Measurements from ENCODE around the gene CREBL2.

CREBL2 gene

DNA sequence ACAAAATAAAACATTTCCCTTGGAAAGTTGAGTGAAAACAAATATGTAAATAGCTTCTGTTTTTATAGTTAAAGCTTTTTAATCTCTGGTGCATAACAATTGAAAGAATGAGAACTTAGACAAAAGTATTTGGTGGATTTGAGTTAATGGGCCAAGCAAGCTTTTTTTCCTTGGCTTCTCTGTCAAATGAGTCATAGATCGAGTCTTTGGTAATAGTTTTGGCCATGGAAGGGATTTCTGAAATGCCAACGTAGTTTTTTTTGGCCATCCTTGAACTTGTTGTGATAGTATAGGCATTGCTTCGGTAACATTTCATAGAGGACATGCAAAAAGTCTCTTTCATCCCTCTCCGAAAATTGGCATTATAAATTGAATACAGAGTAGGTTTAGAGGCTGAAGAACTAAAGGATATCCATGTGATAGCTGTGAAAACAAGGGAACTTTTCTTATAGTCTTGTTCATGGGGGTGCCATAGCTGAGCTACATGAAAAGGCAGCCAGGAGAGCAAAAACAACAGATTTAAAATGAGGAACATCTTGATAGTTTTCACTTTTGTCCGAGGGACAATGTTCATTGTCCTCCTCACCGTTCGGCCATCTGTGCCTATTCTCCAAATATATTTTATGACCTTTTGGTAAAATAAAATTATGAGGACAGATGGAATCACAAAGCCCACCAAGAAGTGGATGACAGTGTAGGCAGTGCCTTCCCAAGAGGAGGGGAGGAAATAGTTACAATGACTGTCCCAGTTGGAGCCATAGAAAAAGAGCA, 49.6 kb downstream of the CREBL2 start:
- DNase-seq (ENCODE audit: insufficient read length, low spot score) (peak; percentile 23), FAIRE-seq (peak; percentile 64)
- TF ChIP-seq POLR2A (IDR thresholded peaks at IDR 0.05; ENCODE audit: low read depth, low read length): no peak

DNA sequence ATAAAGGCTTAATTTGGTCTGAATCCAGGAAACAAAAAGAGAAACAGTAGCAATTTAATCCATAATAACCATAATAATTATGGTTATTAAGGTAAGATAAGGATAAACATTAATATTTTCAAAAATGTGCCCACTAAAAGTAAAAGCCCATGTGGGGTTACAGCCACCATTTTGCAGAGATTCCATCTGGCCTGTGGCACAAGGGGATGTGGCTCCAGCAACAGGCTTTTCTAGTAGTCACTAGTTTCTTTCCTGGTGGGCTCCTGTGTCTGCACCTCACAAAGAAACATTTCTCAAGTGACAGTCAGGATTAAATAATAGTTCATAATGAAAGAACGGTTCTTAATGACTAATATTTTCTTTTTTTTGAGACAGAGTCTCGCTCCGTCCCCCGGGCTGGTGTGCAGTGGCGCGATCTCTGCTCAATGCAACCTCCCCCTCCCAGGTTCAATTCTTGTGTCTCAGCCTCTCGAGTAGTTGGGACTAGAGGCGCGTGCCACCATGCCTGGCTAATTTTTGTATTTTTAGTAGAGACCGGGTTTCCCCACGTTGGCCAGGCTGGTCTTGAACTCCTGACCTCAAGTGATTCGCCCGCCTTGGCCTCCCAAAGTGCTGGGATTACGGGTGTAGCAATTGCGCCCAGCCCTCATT, 52.1 kb downstream of the CREBL2 start:
- no peak for TF ChIP-seq POLR2A (IDR thresholded peaks at IDR 0.05; ENCODE audit: low read depth, low read length)
- DNase-seq (ENCODE audit: insufficient read length, low spot score) (no peak), FAIRE-seq (no peak)

DNA sequence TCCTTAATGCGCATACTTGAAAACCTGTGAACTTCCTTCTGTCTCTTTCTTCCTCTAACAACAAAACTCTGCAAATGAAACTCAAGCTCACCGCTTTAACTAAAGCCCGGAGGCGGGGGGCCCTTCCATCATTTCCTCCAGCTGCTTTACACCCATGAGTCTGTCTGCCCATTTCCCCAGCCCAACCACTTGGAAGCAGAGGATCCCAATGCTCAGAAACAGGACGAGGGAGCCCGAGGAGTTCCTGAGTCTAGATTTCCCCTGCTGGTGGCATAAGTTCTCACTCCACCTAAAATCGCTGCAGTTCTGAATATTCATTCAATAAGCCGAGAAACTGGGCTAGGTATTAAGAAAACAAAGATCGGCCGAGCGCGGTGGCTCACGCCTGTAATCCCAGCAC, 53.5 kb downstream of the CREBL2 start:
- no peak for DNase-seq (ENCODE audit: insufficient read length, low spot score)
- TF ChIP-seq POLR2A (IDR thresholded peaks at IDR 0.05; ENCODE audit: low read depth, low read length): no peak
- FAIRE-seq: no peak

DNA sequence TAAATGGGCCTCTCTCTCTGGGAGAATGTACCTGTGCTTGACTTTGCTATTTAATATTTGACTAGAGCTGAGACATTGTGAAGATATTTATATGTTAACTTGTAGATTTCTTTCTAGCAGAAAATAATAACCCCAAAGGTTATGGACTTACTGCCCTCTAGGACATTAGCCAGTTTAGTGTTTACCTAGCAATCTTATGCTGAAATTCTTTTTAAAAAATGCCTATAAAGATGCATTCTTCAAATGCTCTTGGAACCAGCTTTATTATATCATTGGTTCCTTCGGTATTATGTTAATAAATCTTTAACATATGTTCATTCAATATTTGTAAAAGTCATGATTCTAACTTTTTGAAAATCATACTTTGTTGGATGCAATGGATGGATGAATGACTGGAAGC, 56.3 kb downstream of the CREBL2 start:
- TF ChIP-seq POLR2A (IDR thresholded peaks at IDR 0.05; ENCODE audit: low read depth, low read length): no peak
- FAIRE-seq: no peak
- no peak for DNase-seq (ENCODE audit: insufficient read length, low spot score)

DNA sequence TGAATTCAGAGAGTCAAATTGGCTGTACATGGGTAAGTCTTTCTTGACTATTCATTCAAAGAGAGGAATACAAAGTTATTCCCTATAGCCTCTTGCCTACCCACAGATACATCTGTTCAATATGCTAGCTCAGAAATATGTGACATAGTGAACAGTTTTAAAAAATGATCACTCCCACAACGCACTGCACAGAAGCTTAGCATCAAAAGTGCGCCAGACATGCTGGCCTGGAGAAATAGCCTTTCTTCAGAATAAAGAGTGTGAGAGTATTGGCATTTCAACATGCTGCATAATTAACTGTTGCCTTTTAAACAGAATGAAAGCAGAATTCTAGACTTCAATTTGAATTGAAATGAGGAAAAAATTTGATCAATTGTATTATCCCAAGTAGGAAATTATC, 57.3 kb downstream of the CREBL2 start:
- FAIRE-seq (no peak), DNase-seq (ENCODE audit: insufficient read length, low spot score) (no peak)
- TF ChIP-seq POLR2A (IDR thresholded peaks at IDR 0.05; ENCODE audit: low read depth, low read length): no peak

DNA sequence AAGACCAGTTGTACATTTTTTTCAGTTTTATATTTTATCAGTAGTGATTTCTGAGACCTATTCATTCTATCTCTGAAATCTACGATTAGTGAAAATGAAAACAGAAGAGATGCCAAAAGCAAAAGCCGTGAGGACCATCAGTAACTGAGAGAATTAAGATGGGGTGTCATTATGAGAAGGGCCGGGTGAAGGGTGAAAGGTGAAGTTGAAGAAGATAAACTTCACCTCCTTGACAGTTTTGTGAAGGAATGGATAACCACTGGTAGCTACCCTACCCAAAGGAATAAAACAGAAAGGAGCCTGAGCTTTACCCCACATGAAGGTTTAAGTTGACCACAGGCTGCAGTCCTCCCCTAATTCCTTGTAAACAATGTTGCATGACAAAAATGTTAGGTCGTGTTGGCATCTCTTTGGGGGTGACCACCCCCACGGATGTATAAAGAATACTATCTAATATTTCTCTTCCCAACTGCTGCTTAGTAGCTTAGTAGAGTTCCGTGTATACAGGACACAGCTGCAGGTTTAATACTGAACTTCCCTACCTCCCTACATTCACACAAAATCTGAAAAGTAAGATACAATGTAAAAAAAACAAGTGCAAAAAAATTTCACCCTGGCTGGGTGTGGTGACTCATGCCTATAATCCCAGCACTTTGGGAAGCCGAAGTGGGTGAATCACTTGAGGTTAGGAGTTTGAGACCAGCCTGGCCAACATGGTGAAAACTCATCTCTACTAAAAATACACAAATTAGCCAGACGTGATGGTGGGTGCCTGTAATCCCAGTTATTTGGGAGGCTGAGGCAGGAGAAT, 60.4 kb downstream of the CREBL2 start:
- TF ChIP-seq POLR2A (IDR thresholded peaks at IDR 0.05; ENCODE audit: low read depth, low read length): no peak
- peak; percentile 86 for FAIRE-seq
- no peak for DNase-seq (ENCODE audit: insufficient read length, low spot score)

DNA sequence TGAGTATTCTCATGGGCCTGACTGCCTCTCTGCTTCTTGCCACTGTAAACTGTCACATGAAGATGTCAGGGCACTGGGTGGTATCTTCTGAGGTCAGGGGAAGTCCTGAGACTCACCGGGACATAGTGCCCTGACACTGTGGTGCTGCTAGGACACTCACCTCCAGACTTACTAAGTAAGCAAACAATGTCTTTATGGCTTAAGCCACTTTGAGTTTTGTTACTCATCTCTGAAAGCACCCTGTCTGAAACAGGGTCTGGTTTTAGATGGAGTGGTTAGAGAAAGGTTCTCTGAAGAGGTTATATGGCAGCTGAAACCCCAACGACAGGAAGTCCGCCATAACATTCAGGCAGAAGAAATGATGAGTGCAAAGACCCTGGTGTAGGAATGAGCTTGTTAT, 61.6 kb downstream of the CREBL2 start:
- DNase-seq (ENCODE audit: insufficient read length, low spot score) (no peak), FAIRE-seq (peak; percentile 74)
- TF ChIP-seq POLR2A (IDR thresholded peaks at IDR 0.05; ENCODE audit: low read depth, low read length): no peak

DNA sequence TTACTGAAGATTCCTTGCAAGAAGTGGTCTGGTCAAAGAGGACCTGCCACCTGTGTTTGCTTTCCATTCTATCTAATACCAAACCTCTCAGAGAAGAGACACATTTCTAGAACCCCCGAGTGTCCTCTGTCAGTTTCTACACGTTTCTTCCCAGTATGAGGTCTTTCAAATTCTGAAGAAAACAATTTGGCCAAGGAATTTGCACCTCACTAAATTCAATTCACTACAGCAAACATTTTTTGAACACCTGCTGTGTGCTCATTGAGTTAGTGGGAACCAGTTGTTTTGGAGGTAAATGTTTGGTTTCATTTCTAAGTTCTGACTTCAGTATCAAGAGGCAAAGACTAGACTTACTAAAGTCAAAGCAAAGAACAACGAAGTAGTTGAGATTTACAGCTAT, 64.9 kb downstream of the CREBL2 start:
- no peak for TF ChIP-seq POLR2A (IDR thresholded peaks at IDR 0.05; ENCODE audit: low read depth, low read length)
- DNase-seq (ENCODE audit: insufficient read length, low spot score) (no peak), FAIRE-seq (no peak)

DNA sequence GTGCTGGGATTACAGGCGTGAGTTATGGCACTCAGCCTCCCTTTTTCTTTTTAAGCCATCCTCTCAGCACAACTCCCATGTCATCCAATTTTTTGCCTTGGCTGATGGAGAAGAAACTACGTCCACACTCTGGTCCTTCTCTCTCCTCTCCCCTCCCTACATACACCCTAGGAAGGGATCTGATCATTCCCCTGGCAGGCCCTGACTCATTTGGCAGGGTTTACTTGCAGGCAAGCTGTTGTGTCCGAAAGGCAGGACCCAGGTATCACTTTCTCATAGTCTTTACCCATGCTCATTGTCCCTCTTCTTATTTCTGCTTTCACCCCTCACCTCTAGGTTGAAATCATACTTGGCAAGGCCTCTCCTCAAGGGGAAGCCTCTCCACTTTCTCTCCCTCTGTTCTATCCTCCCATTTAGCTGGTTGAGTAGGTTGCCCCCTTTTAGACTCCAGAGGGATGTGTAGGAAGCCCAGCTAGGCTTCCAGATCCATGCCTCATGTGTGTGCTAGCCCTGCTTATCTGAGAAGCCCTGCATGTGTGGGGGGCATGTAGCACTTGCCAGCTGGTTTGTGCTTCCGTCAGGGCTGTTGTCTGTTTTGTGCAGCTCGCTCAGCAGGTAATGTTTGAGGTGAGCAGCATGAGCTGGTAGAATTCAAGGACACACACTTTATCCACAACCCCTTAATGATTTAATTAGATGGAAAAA, 69.5 kb downstream of the CREBL2 start:
- FAIRE-seq: no peak
- no peak for TF ChIP-seq POLR2A (IDR thresholded peaks at IDR 0.05; ENCODE audit: low read depth, low read length)
- DNase-seq (ENCODE audit: insufficient read length, low spot score): no peak

DNA sequence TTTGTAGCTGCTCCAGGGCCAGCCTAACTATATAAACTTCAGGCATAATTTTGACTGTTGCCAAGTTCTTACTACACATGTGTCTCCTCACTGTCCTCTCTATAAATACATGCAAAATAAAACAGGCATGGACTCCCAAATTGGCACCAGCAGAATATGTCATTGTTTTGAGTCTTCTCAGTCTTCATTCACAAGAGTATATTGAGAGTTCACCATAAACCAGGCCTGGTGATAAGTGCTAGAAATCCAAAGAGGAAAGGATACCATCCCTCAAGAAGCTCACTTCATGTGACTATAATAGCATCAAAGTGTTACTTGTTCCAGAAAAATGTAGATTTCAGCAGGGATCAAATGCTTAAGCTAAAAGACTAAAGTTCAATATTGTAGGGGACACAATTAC, 70.6 kb downstream of the CREBL2 start:
- no peak for DNase-seq (ENCODE audit: insufficient read length, low spot score)
- TF ChIP-seq POLR2A (IDR thresholded peaks at IDR 0.05; ENCODE audit: low read depth, low read length): no peak
- FAIRE-seq: no peak

DNA sequence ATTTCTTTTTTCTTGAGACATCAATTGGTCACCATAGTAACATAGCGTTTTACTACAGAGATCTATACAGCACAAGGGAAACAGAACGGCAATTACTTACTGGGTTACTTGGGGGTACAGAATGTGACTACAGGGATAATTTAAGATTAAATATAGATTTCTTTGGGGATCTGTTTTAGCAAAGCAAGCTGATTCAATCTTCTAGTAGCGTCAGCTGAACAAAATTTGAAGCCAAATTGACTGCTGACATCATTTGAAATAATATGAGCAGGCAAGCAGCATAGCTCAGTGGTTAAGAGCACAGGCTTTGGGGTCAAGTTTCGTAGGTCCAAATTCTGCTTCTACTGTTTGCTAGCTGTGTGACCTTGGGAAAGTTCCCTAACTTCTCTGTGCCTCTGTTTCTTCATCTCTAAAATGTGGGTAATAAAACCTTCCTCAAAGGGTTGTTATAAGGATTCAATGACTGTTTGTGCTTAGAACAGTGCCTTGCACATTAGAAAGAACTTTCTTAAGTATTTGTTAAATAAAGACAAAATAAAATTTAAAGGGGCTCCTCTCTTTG, 71.5 kb downstream of the CREBL2 start:
- FAIRE-seq (no peak), DNase-seq (ENCODE audit: insufficient read length, low spot score) (no peak)
- no peak for TF ChIP-seq POLR2A (IDR thresholded peaks at IDR 0.05; ENCODE audit: low read depth, low read length)

DNA sequence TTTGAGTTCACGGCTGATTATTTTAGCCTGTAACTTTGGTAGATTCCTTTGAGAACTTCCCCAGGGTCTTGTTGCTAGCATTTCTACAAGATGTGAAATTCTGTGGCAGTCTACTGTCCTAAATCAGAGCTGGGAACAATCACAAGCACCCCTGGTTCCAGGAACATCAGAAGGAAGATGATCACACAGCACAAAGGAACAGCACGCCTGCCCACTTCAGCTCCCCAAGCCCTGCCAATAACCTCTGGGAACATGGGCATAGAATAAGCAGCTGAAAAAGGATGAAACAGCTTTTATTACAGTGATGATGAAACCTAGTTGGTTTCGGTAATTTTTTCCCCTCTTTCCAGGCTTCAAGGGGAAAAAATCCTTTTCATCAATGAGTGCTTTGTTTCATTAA, 72.0 kb downstream of the CREBL2 start:
- FAIRE-seq (no peak), DNase-seq (ENCODE audit: insufficient read length, low spot score) (no peak)
- no peak for TF ChIP-seq POLR2A (IDR thresholded peaks at IDR 0.05; ENCODE audit: low read depth, low read length)

DNA sequence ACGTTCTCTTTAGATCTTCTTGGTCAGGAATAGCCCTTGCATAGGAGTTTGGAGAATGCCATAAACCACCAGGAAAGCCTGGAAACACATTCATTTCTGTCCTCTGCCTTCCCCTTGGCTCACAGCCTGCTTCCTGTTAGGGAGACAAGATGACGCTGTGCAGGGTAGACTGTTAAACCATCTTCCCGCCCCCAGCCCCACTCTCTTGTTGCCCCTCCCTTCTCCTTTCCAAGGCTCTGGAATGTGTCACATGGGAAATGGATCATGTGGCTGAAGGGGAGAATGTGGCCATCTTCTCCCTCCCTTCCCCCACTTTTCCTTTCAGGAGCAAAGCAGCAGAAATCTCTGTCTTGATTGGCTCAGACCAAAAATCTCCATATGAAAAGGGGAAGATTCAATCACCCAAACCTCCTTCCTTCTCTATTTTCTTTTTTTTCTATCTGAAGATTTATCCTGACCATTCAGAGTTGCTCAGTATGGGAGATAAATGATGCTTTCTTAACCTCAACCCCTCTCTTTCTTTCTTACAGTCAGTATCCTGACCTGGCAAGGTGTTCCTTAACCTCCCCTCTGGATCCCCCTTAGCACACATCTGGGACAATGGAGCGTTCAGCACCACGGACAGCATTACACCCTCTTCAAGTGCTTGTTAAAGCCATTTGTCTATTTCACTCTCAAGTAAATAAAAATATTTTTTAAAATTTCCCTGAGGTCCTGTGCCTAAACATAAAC, 72.9 kb downstream of the CREBL2 start:
- no peak for TF ChIP-seq POLR2A (IDR thresholded peaks at IDR 0.05; ENCODE audit: low read depth, low read length)
- no peak for FAIRE-seq
- no peak for DNase-seq (ENCODE audit: insufficient read length, low spot score)
